ENCODE data around the gene GUCY2D.

- TF ChIP-seq POLR2AphosphoS5 (IDR thresholded peaks at IDR 0.05) = no peak
- no peak for TF ChIP-seq CTCF (IDR thresholded peaks at IDR 0.05)
- no peak for TF ChIP-seq EP300 (IDR thresholded peaks at IDR 0.05; ENCODE audit: low read depth)
- no peak for TF ChIP-seq POLR2A (IDR thresholded peaks at IDR 0.05)
These were observed 45.8 kb downstream of the GUCY2D start for GRCh38 chr17:8048236-8048635.

Data from transverse colon (tissue), 4 donors.